Measurements from ENCODE around the gene NSD2.
"Not testable (repeated sequence)": the region's sequence is repeated elsewhere in the genome, so short reads cannot be mapped to it uniquely, and the experiment has no call there.

The NSD2 gene

DNA sequence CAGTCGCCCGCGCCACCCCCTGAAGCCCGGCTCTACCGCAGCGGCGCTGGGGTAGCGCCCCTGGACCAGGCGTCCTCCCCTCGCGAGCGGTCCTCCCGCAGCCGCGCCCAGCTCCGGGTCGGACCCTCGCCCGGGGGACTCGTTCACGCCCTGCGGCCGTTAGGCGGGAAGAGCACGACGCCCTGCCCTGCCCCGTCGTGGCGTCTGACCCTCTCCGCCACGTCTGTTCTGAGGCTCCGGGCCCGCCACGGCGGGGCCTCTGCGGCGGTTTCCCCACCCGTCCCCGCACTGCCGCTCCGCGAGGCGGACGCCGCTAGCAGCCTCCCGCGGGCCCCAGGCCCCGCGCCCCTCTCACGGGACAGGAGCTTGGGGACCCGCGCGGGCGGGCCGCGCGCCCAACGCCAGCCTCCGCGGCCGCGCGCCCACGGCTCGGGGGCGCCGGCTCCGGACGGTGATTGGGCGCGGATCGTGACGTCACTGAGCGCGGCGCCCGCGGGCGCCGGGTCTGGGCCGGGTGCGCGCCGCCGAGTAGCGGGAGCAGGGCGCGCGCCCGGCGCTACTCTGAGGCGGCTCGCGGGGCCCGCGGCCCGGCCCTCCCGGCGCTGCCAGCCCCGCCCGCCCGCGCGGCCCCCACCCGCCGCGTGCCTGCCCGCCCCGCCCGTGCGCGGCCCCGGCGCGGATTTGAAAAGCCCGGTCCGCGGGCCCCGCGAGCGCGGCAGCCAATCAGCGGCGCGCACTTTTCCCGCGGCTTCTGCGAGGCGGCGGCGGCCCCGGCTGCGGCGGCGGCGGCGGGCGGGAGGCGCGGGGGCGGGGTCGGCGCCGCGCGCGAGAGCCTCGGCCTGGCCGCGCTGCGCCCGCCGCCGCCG, at the start of gene NSD2:
Gene NSD2 (plus strand): TSS at position 816 of the 866 bp plus-strand sequence. CDS start 29,262 bp downstream, outside the sequence.
- Histone ChIP-seq H3K27ac (peak within 1 kb of the TSS; percentile 84 to 100 (median 98)), H3K4me3 (peak within 1 kb of the TSS; percentile 79 to 96 (median 91))

- H3K27ac ChIP-seq, result no peak overlapping the region
These were observed 49.3 kb upstream of the NSD2 start for GRCh38 chr4:1821679-1822567.

GRCh38 chr4:1822568-1823544, 48.3 kb upstream of the NSD2 start:
- Histone ChIP-seq H3K27ac (no peak overlapping the region), H3K4me3 (no peak overlapping the region)

More at GRCh38 chr4:1821679-1822567, 49.3 kb upstream of the NSD2 start:
- no peak overlapping the region for H3K4me3 ChIP-seq

- Histone ChIP-seq H3K27ac (no peak overlapping the region), H3K4me3 (no peak overlapping the region)
These were observed 47.7 kb upstream of the NSD2 start for GRCh38 chr4:1823545-1823932.

- no peak overlapping the region for H3K4me3 ChIP-seq
- no peak overlapping the region for H3K27ac ChIP-seq
These were observed 46.4 kb upstream of the NSD2 start for GRCh38 chr4:1824746-1825145.

- no peak overlapping the region for H3K27ac ChIP-seq
- H3K4me3 ChIP-seq, result no peak overlapping the region
These were observed 45.9 kb upstream of the NSD2 start for GRCh38 chr4:1825326-1825725.

- Histone ChIP-seq H3K4me3 (no peak overlapping the region), H3K27ac (no peak overlapping the region)
These were observed 44.5 kb upstream of the NSD2 start for GRCh38 chr4:1826531-1827350.

DNA sequence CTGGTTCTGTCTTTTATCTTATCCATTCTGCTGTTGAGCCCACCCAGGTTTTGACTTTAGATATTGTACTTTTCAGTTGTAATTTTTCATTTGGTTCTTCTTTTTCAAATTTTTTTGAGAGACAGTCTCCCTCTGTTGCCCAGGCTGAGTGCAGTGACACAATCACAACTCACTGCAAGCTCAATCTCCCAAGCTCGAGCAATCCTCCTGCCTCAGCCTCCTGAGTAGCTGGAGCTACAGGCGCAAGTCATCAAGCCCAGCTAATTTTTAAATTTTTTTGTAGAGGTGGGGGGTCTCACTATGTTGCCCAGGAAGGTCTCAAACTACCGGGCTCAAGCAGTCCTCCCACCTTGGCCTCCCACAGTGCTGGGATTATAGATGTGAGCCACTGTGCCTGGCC, 41.0 kb upstream of the NSD2 start:
- Histone ChIP-seq H3K4me3 (no peak overlapping the region), H3K27ac (no peak overlapping the region)

DNA sequence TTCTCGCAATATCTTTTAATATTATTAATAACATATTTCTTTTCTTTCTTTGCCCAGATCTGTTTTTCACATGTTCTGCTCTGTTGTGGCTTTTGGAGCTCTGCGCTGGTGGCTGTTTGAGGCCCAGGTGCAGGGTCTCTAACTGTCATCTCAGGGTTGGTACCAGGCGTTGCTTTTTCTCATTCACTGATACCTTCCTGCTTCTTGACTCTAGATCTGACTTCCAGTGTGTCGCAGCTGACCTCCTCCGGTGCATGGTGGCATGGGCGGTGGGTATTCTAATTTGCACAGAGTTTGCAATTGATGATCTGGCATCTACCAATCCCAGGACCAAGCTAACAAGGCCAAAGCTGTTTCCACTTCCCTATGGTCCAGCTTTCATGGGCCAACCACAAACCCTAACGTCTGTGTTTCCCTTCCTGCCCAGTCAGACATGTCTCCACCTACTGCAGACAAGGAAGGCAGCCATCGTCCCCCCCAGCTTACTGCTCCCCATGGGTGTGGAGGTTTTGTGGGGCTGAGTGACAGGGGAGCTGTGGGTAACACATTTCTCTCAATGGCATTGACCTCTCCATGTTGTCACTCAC, 40.5 kb upstream of the NSD2 start:
- H3K4me3 ChIP-seq, result no peak overlapping the region
- no peak overlapping the region for H3K27ac ChIP-seq

GRCh38 chr4:1831331-1831730, 39.9 kb upstream of the NSD2 start:
- Histone ChIP-seq H3K27ac (no peak overlapping the region), H3K4me3 (no peak overlapping the region)

- Histone ChIP-seq H3K4me3 (no peak overlapping the region), H3K27ac (no peak overlapping the region)
These were observed 38.5 kb upstream of the NSD2 start for GRCh38 chr4:1832690-1833089.

DNA sequence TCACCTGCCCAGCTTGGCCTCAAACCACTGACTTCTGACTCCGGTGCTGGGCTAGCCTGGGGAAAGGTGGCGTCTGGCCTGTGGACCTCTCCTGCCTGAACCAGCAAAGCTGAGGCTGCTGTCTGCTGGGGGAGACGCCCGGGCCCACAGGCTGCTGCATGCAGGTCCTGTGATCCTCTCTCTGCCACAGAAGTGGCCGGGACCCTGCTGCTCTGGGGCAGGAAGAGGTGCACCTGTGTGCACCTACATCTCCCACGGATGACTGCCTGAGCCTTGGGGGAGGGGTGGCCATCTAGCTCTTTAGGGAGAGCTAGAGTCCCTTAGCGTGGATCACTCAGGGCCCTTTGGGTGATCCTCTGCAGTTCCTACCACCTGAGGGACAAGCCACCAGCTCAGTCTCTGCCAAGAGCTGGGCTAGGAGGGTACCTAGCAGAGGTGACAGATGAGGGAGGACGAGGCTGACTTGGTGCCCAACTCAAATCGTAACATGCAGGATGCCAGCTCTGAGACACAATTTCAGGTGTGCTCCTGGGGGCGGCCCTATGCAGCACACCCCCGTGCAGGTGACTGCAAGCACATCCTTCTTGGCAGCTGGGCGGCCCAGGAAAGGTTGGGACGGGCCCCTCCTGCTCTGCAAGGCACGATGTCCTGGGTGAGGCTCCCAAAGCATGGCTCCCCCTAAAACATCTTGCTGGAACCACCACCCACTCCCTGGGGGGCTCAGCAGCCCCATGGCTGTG, 37.7 kb upstream of the NSD2 start:
- no peak overlapping the region for H3K4me3 ChIP-seq

GRCh38 chr4:1834047-1834775, 37.0 kb upstream of the NSD2 start:
- no peak overlapping the region for H3K27ac ChIP-seq
- H3K4me3 ChIP-seq, result no peak overlapping the region

More for the DNA sequence above, 37.7 kb upstream of the NSD2 start:
- no peak overlapping the region for H3K27ac ChIP-seq

- not testable (repeated sequence) for H3K27ac ChIP-seq, H3K4me3 ChIP-seq
These were observed 35.4 kb upstream of the NSD2 start for GRCh38 chr4:1835836-1836235.

DNA sequence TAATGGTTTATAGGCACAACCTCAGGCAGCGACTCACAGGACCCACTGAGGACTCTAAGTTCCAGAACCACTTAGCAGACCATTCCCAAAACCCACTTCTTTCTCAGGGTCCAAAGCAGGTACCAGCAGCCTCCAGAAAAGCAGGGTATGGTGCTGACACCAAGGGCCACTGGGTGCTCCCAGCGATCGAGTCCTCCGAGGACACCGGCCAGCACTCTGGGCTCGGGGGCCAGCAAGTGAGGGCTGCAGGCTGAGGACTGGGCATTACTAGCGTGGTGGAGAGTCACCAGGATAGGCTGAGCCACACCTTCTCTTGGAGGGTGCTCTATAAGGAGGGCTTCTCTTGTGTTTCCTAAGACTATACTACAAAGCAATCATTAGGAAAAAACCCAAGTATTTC, 34.5 kb upstream of the NSD2 start:
- H3K4me3 ChIP-seq, result no peak overlapping the region
- H3K27ac ChIP-seq, result no peak overlapping the region

DNA sequence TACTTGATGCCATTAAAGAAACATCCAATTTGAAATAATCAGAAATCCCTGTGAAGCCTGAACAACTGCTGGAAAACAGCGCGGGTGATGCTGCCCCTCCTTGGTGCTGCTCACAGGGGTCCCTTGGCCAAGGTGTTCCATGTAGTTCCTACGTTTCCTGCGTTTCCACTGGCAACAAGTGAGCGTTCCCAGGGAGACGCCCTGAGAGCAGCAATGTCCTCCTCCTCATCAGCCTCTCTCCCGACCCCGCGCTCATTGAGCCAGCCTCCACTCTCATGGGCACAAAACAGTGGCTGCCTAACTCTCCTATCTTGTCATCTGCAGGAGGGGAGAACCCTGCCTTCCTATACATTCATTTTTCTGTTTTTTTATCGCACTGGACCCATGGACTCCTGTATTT, 34.1 kb upstream of the NSD2 start:
- Histone ChIP-seq H3K27ac (no peak overlapping the region), H3K4me3 (no peak overlapping the region)

DNA sequence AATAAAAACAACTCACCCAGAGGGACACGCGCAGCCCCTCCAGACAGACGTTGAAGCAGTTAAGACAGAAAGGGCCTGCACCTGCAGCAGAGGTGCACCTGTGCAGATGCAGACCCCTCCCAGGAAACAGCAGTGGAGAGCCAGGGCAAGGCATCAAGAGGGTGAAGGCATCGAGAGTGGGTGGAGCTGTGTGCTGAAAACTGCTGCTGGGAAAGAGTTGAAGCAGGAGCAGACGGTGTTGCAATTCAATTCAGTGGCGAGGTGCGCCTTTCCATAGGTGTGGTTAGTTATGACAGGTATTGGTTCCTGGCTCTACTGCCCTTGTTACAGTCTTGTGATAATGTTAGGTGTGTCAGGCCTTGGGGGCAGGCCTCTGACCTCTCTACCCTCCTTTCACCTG, 31.9 kb upstream of the NSD2 start:
- H3K27ac ChIP-seq, result peak overlapping the region in 1 of 21 experiments; percentile 53
- H3K4me3 ChIP-seq, result no peak overlapping the region
